Type B pancreatic cell (in vitro differentiated cells): ENCODE data around the gene RHBDD2. TPM values are rescaled to one million over a fixed set of nuclear protein-coding genes. Genes with fewer than 3 reads are reported as not detected.
"Not testable (repeated sequence)": the region's sequence is repeated elsewhere in the genome, so short reads cannot be mapped to it uniquely, and the experiment has no call there.

Experiments
- DNase-seq: peaks from one replicate; pipeline ENCODE4 v3.0.0; 2021; ENCODE audit warnings: mixed read lengths; ENCODE audit not compliant: unreplicated experiment; ENCODE audit errors: extremely low spot score
- H3K27ac Mint-ChIP-seq: 2 replicates; pipeline ENCODE4 v1.8.0; 2021; ENCODE audit warnings: mild to moderate bottlenecking, mixed read lengths
- H3K27me3 Mint-ChIP-seq: 2 replicates; pipeline ENCODE4 v1.8.0; 2021; ENCODE audit warnings: mixed read lengths
- H3K36me3 Mint-ChIP-seq: 2 replicates; pipeline ENCODE4 v1.8.0; 2021; ENCODE audit warnings: mixed read lengths
- H3K4me1 Mint-ChIP-seq: one replicate; pipeline ENCODE4 v1.8.0; 2021; ENCODE audit warnings: mixed read lengths; ENCODE audit not compliant: unreplicated experiment
- H3K4me3 Mint-ChIP-seq: 2 replicates; pipeline ENCODE4 v1.8.0; 2021; ENCODE audit warnings: mild to moderate bottlenecking, mixed read lengths
- H3K9me3 Mint-ChIP-seq: 2 replicates; pipeline ENCODE4 v1.8.0; 2021; ENCODE audit warnings: mixed read lengths
- CTCF ChIP-seq: fragments of 200-600 bp; sonication (generic); conservative IDR thresholded peaks from 2 replicates; pipeline ENCODE4 v1.5.0; 2021; ENCODE audit warnings: antibody characterized with exemption, mild to moderate bottlenecking
- total RNA-seq: library from RNA; stranded (reverse); gene quantifications from 2 replicates; pipeline ENCODE4 v1.2.1, GENCODE V29; 2021; ENCODE audit warnings: low replicate concordance

The RHBDD2 gene
- total RNA-seq, 1 donor from 2014 or later, result 75.1 TPM

GRCh38 chr7:75889826-75890225 is 11.0 kb downstream of the RHBDD2 start:
- Mint-ChIP-seq H3K27ac (no peak overlapping the region), H3K27me3 (no peaks in the 10 kb centered on the region), H3K9me3 (no peaks in the 10 kb centered on the region), H3K36me3 (peaks cover 6% of the 10 kb centered on the region), H3K4me3 (no peak overlapping the region), H3K4me1 (peaks cover 10% of the 10 kb centered on the region)
- DNase-seq, result no peak
- no peak for TF ChIP-seq CTCF

- H3K4me1 Mint-ChIP-seq, H3K27me3 Mint-ChIP-seq, H3K36me3 Mint-ChIP-seq, DNase-seq, H3K9me3 Mint-ChIP-seq, H3K4me3 Mint-ChIP-seq: not testable (repeated sequence)
- H3K27ac Mint-ChIP-seq, result peak overlapping the region; percentile 58
Observed at GRCh38 chr7:75891237-75891636, 12.4 kb downstream of the RHBDD2 start.

GRCh38 chr7:75891815-75892411 is 13.1 kb downstream of the RHBDD2 start:
- no peaks in the 10 kb centered on the region for H3K27me3 Mint-ChIP-seq
- no peak overlapping the region for H3K27ac Mint-ChIP-seq
- H3K36me3 Mint-ChIP-seq, result peaks cover 6% of the 10 kb centered on the region
- no peak for TF ChIP-seq CTCF
- H3K4me3 Mint-ChIP-seq, result no peak overlapping the region
- H3K9me3 Mint-ChIP-seq, result no peaks in the 10 kb centered on the region
- H3K4me1 Mint-ChIP-seq, result peaks cover 10% of the 10 kb centered on the region
- DNase-seq, result no peak

GRCh38 chr7:75892634-75893272 is 13.9 kb downstream of the RHBDD2 start:
- Mint-ChIP-seq H3K27ac (peak overlapping the region; percentile 90), H3K27me3 (no peaks in the 10 kb centered on the region), H3K9me3 (no peaks in the 10 kb centered on the region), H3K36me3 (peaks cover 6% of the 10 kb centered on the region), H3K4me1 (peaks cover 10% of the 10 kb centered on the region), H3K4me3 (no peak overlapping the region)
- no peak for TF ChIP-seq CTCF
- DNase-seq, result no peak

GRCh38 chr7:75896803-75897327 is 18.0 kb downstream of the RHBDD2 start:
- H3K27me3 Mint-ChIP-seq, result no peaks in the 10 kb centered on the region
- H3K4me3 Mint-ChIP-seq, result no peak overlapping the region
- DNase-seq, result no peak
- no peaks in the 10 kb centered on the region for H3K9me3 Mint-ChIP-seq
- no peak for TF ChIP-seq CTCF
- no peak overlapping the region for H3K27ac Mint-ChIP-seq
- no peaks in the 10 kb centered on the region for H3K36me3 Mint-ChIP-seq
- peaks cover 6% of the 10 kb centered on the region for H3K4me1 Mint-ChIP-seq

GRCh38 chr7:75900617-75901315 is 21.9 kb downstream of the RHBDD2 start:
- H3K36me3 Mint-ChIP-seq, result no peaks in the 10 kb centered on the region
- H3K4me3 Mint-ChIP-seq, result no peak overlapping the region
- H3K27me3 Mint-ChIP-seq, result no peaks in the 10 kb centered on the region
- no peak overlapping the region for H3K27ac Mint-ChIP-seq
- no peak for TF ChIP-seq CTCF
- no peak for DNase-seq
- H3K9me3 Mint-ChIP-seq, result no peaks in the 10 kb centered on the region
- H3K4me1 Mint-ChIP-seq, result peaks cover 1% of the 10 kb centered on the region
